ENCODE results near the gene BIK. TPM values are rescaled to one million over a fixed set of nuclear protein-coding genes. Genes with fewer than 3 reads are reported as not detected.

Gene BIK
- total and polyA plus RNA-seq, 10 donors = 1.1 to 14.2 (median 2.3) TPM

DNA sequence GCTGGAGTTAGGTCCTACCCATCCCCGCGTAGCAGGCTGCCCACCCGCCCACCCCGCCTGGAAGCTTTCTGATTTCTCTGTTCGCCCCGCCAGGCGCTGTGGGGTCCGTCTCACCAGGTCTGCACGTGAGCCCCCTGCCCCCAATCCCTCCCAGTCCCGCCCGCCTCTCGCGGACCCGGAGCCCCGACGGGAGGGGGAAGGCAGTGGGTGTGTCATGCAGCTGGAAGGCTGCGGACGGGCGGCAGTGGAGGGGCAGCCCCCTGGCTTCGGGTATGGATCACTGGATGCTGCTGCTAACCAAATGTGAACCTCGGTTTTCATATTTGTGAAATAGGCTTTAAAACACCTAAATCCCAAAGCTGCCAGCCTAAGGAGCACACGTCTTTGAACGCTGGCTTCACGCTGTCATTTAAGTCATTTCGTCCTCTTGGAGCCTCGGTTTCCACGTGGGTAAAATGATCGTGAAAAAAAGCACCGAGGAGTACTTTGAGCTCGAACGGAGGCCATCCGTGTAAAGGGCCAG, 568 bp upstream of the BIK start:
- intact Hi-C loops (cut with DNase I; ENCODE audit: low total_unique reads) = no loop called here
- WGBS, 5 donors = 14 to 21% (median 16%) methylated on average over 16 to 32 of the region's 32 CpGs
- H3K4me3 ChIP-seq = peak overlapping the region; percentile 54 to 85 (median 64)
- no peaks in the 10 kb centered on the region for H3K9me3 ChIP-seq
- peaks cover 4 to 66% (median 38%) of the 10 kb centered on the region in 7 donors for H3K27me3 ChIP-seq (replicated peaks in 1 of 7)
- H3K4me1 ChIP-seq = peaks cover 6 to 36% (median 23%) of the 10 kb centered on the region in 6 donors
- TF ChIP-seq POLR2AphosphoS5 (IDR thresholded peaks at IDR 0.05) (no peak), CTCF (IDR thresholded peaks at IDR 0.05 in 8 of 11, conservative IDR thresholded peaks at IDR 0.05 in 3 of 11) (peak in 1 of 11 experiments; percentile 16), POLR2A (IDR thresholded peaks at IDR 0.05) (no peak)
- no peak for DNase-seq
- no peaks in the 10 kb centered on the region for H3K36me3 ChIP-seq
- H3K27ac ChIP-seq = peak overlapping the region in 1 of 8 donors; percentile 47

- WGBS, 5 donors = 0 to 6% (median 3%) methylated on average over 27 to 86 of the region's 86 CpGs
- H3K4me1 ChIP-seq = peaks cover 6 to 47% (median 31%) of the 10 kb centered on the region in 6 donors
- TF ChIP-seq CTCF (IDR thresholded peaks at IDR 0.05 in 8 of 11, conservative IDR thresholded peaks at IDR 0.05 in 3 of 11) (no peak), POLR2A (IDR thresholded peaks at IDR 0.05) (no peak), POLR2AphosphoS5 (IDR thresholded peaks at IDR 0.05) (peak in 2 of 3 donors; percentile 19 to 55)
- peaks cover 4 to 73% (median 38%) of the 10 kb centered on the region in 7 donors for H3K27me3 ChIP-seq (replicated peaks in 1 of 7)
- no peaks in the 10 kb centered on the region for H3K36me3 ChIP-seq
- peak; percentile 84 for DNase-seq
- intact Hi-C loops (cut with DNase I; ENCODE audit: low total_unique reads) = no loop called here
- H3K4me3 ChIP-seq = peak overlapping the region; percentile 54 to 85 (median 64)
- H3K27ac ChIP-seq = peak overlapping the region in 5 of 8 donors; percentile 7 to 47 (median 31)
- no peaks in the 10 kb centered on the region for H3K9me3 ChIP-seq
These were observed 525 bp downstream of the BIK start for GRCh38 chr22:43110927-43111623.

DNA sequence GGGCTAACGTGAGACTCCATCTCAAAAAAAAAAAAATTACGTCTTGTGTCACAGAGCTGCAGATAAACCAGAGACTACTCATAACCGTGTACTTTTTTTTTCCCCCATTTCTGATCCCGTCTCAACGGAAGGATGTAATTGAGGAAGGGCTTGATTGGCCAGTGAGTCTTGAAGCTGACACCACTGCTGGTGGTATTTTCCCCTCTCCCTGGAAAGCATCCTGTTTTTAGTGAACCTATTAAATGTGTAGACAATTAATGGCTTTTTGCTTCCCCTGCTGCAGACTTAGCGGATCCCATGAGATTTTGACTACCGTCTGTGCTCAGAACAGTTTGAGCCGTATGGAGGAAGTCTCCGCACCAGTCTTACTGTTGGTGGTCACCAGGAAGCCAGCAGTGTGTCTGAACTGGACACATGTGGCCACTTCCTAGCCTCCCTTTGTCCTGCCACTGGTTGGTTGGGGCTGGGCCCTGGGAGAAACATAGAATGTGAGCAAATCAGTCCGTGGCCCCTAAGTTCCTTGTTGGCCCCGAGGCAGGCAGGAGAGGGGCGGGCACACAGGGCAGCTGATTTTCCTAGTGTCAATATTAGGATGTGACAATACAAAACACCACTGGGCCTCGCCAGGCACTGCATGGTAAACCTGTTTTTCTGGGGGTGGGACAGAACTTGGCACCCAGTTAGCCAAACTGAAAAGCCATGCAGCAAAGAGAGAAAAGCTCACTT, 3.1 kb downstream of the BIK start:
- Histone ChIP-seq H3K4me3 (no peak overlapping the region), H3K9me3 (no peaks in the 10 kb centered on the region), H3K27ac (no peak overlapping the region), H3K27me3 (replicated peaks in 1 of 7) (peaks cover 4 to 90% (median 38%) of the 10 kb centered on the region in 7 donors), H3K4me1 (peaks cover 9 to 65% (median 45%) of the 10 kb centered on the region in 6 donors), H3K36me3 (no peaks in the 10 kb centered on the region)
- TF ChIP-seq CTCF (IDR thresholded peaks at IDR 0.05 in 8 of 11, conservative IDR thresholded peaks at IDR 0.05 in 3 of 11) (no peak), POLR2AphosphoS5 (IDR thresholded peaks at IDR 0.05) (no peak), POLR2A (IDR thresholded peaks at IDR 0.05) (no peak)
- intact Hi-C loops (cut with DNase I; ENCODE audit: low total_unique reads) = no loop called here
- DNase-seq = no peak
- 43 to 45% (median 43%) methylated on average over 13 of the region's 13 CpGs for WGBS, 5 donors

DNA sequence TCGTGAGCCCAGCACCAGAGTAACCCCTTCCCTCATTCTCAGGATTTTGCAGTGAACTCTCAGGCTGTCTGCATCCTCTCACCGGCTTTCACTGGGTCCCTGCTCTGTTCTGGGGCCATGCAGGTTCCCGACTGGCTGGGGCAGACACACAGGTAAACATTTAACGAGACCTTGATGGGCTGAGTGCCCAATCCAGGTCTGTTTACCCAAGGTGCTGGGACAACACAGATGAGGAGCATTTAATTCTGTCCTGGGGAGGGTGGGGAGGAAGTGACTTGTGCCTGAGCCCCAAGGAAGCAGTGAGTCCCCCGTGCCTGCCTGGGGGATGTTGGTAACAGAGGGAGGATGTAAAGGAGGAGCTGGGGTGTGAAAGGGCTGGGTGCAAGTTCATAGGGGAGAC, 4.4 kb downstream of the BIK start:
- Histone ChIP-seq H3K4me3 (no peak overlapping the region), H3K36me3 (no peaks in the 10 kb centered on the region), H3K27ac (no peak overlapping the region), H3K9me3 (no peaks in the 10 kb centered on the region), H3K4me1 (peaks cover 12 to 73% (median 52%) of the 10 kb centered on the region in 6 donors), H3K27me3 (replicated peaks in 1 of 7) (peaks cover 0 to 86% (median 38%) of the 10 kb centered on the region in 7 donors)
- intact Hi-C loops (cut with DNase I; ENCODE audit: low total_unique reads) = no loop called here
- DNase-seq = no peak
- no peak for TF ChIP-seq POLR2AphosphoS5 (IDR thresholded peaks at IDR 0.05)
- TF ChIP-seq CTCF (IDR thresholded peaks at IDR 0.05 in 8 of 11, conservative IDR thresholded peaks at IDR 0.05 in 3 of 11) = no peak
- TF ChIP-seq POLR2A (IDR thresholded peaks at IDR 0.05) = no peak
- 50 to 64% (median 59%) methylated on average over 5 of the region's 5 CpGs for WGBS, 5 donors

Measured in spleen (tissue), 11 donors.